Measurements from ENCODE around the gene GADD45B. TPM values are rescaled to one million over a fixed set of nuclear protein-coding genes. Genes with fewer than 3 reads are reported as not detected.

The GADD45B gene
- total and polyA plus RNA-seq, 10 of the 15 experiments (the other 5 are each of a cell fraction or from before 2014, with no cell fraction given): 2.4 to 180 (median 91.1) TPM

GRCh38 chr19:2478756-2479555, 3.0 kb downstream of the GADD45B start (continued):
- TF ChIP-seq E2F8 (IDR thresholded peaks at IDR 0.05; ENCODE audit: low read depth, partially characterized antibody) (no peak), ELK1 (IDR thresholded peaks at IDR 0.05; ENCODE audit: low read depth, low read length) (no peak), JUNB (IDR thresholded peaks at IDR 0.05) (no peak), SMAD1 (IDR thresholded peaks at IDR 0.05; ENCODE audit: low read depth, partially characterized antibody) (no peak), BCL11A (IDR thresholded peaks at IDR 0.05; ENCODE audit: low read depth, low read length) (peak; percentile 49; the same call in 1 of the 2 replicates), CHD1 (IDR thresholded peaks at IDR 0.05; ENCODE audit: low read depth, low read length) (no peak), RAD21 (IDR thresholded peaks at IDR 0.05; ENCODE audit: insufficient read depth, low read depth, low read length) (peak; percentile 15; the same call in 1 of the 2 replicates), FOS (IDR thresholded peaks at IDR 0.05; ENCODE audit: borderline replicate concordance, extremely low read depth, insufficient read length) (no peak), PAX5 (IDR thresholded peaks at IDR 0.05; ENCODE audit: borderline replicate concordance, low read depth, low read length) (peak; percentile 63; the same call in 1 of the 2 replicates), SUPT20H (IDR thresholded peaks at IDR 0.05; ENCODE audit: borderline replicate concordance, control insufficient read depth, low read depth, low read length) (no peak), STAT3 (IDR thresholded peaks at IDR 0.05; ENCODE audit: low read depth, low read length) (no peak), ZNF622 (IDR thresholded peaks at IDR 0.05) (no peak), SRF (IDR thresholded peaks at IDR 0.05; ENCODE audit: low read depth in 2 of 2, low read length in 2 of 2) (0 out of 4 replicates have a peak, but pooled peaks of 1 of the 2 experiments have one; percentile 14), HDAC2 (IDR thresholded peaks at IDR 0.05) (no peak), BCLAF1 (IDR thresholded peaks at IDR 0.05) (no peak), E4F1 (IDR thresholded peaks at IDR 0.05; ENCODE audit: borderline replicate concordance, partially characterized antibody) (no peak), EZH2 (IDR thresholded peaks at IDR 0.05; ENCODE audit: borderline replicate concordance, control insufficient read depth, low read depth, low read length) (no peak)
